Neural progenitor cell (in vitro differentiated cells): ENCODE data around the gene FNDC11. TPM values are rescaled to one million over a fixed set of nuclear protein-coding genes. Genes with fewer than 3 reads are reported as not detected.

Experiments
- DNase-seq: peaks from one replicate; pipeline ENCODE4 v3.0.0-alpha.2; 2016; ENCODE audit warnings: low spot score
- H2AFZ ChIP-seq: fragments of 200-600 bp; sonication (generic); replicated peaks from 2 replicates; pipeline ENCODE4 v1.6.1; 2016; ENCODE audit warnings: antibody characterized with exemption
- H3F3A ChIP-seq: fragments of 200-600 bp; sonication (generic); 2 replicates; pipeline ENCODE4 v1.6.1; 2016; ENCODE audit warnings: antibody characterized with exemption, low read depth
- H3K27ac ChIP-seq: fragments of 200-600 bp; sonication (generic); 2 replicates; pipeline ENCODE4 v1.5.1; 2016; ENCODE audit warnings: mild to moderate bottlenecking
- H3K27me3 ChIP-seq: fragments of 200-600 bp; sonication (generic); 2 replicates; pipeline ENCODE4 v1.6.1; 2016; ENCODE audit warnings: mild to moderate bottlenecking, moderate library complexity
- H3K36me3 ChIP-seq: fragments of 200-600 bp; sonication (generic); 2 replicates; pipeline ENCODE4 v1.5.1; 2016
- H3K4me1 ChIP-seq: fragments of 200-600 bp; sonication (generic); 2 replicates; pipeline ENCODE4 v1.6.1; 2016; ENCODE audit warnings: mixed run types
- H3K4me2 ChIP-seq: fragments of 200-600 bp; sonication (generic); 2 replicates; pipeline ENCODE4 v1.6.1; 2016
- H3K4me3 ChIP-seq: fragments of 200-600 bp; sonication (generic); 2 replicates; pipeline ENCODE4 v1.5.1; 2016
- H3K79me2 ChIP-seq: fragments of 200-600 bp; sonication (generic); 2 replicates; pipeline ENCODE4 v1.6.1; 2016; ENCODE audit warnings: low read depth
- H3K9ac ChIP-seq: fragments of 200-600 bp; sonication (generic); 2 replicates; pipeline ENCODE4 v1.6.1; 2016
- H3K9me3 ChIP-seq: fragments of 200-600 bp; sonication (generic); 2 replicates; pipeline ENCODE4 v1.5.1; 2016; ENCODE audit warnings: low read depth
- H4K20me1 ChIP-seq: fragments of 200-600 bp; sonication (generic); 2 replicates; pipeline ENCODE4 v1.6.1; 2016; ENCODE audit warnings: low read depth
- H3K27ac Mint-ChIP-seq: 3 replicates; pipeline ENCODE4 v1.8.0; 2021; ENCODE audit warnings: mixed read lengths
- H3K27me3 Mint-ChIP-seq: 2 replicates; pipeline ENCODE4 v1.8.0; 2022; ENCODE audit warnings: low read depth, mild to moderate bottlenecking, inconsistent platforms, moderate library complexity, mixed read lengths; ENCODE audit not compliant: insufficient read depth
- H3K36me3 Mint-ChIP-seq: 3 replicates; pipeline ENCODE4 v1.8.0; 2021; ENCODE audit warnings: mixed read lengths
- H3K4me1 Mint-ChIP-seq: 3 replicates; pipeline ENCODE4 v1.8.0; 2021; ENCODE audit warnings: mixed read lengths
- H3K4me3 Mint-ChIP-seq: 3 replicates; pipeline ENCODE4 v1.8.0; 2021; ENCODE audit warnings: mild to moderate bottlenecking, moderate library complexity, mixed read lengths
- H3K9me3 Mint-ChIP-seq: 3 replicates; pipeline ENCODE4 v1.8.0; 2020; ENCODE audit warnings: mixed read lengths
- EZH2 ChIP-seq: fragments of 200-600 bp; sonication (generic); IDR thresholded peaks from 2 replicates; pipeline ENCODE4 v1.6.1; 2017; ENCODE audit warnings: antibody characterized with exemption, mild to moderate bottlenecking, moderate library complexity
- EZH2phosphoT487 ChIP-seq: fragments of 200-600 bp; sonication (generic); IDR thresholded peaks from 2 replicates; pipeline ENCODE4 v1.6.1; 2017; ENCODE audit warnings: antibody characterized with exemption
- total RNA-seq: library from RNA; depleted of rRNA; stranded (reverse); fragments of >200 nt; gene quantifications from 2 replicates; pipeline ENCODE4 v1.2.3, GENCODE V29; 2015; ENCODE audit warnings: low replicate concordance
- TF ChIP-seq, protein P1 (sequence below): fragments of 200-600 bp; sonication (generic); IDR thresholded peaks from 2 replicates; pipeline ENCODE4 v1.5.1; 2017; ENCODE audit warnings: antibody characterized with exemption, mild to moderate bottlenecking

FNDC11 gene
- total RNA-seq, 1 donor from 2014 or later: 0.39 TPM

DNA sequence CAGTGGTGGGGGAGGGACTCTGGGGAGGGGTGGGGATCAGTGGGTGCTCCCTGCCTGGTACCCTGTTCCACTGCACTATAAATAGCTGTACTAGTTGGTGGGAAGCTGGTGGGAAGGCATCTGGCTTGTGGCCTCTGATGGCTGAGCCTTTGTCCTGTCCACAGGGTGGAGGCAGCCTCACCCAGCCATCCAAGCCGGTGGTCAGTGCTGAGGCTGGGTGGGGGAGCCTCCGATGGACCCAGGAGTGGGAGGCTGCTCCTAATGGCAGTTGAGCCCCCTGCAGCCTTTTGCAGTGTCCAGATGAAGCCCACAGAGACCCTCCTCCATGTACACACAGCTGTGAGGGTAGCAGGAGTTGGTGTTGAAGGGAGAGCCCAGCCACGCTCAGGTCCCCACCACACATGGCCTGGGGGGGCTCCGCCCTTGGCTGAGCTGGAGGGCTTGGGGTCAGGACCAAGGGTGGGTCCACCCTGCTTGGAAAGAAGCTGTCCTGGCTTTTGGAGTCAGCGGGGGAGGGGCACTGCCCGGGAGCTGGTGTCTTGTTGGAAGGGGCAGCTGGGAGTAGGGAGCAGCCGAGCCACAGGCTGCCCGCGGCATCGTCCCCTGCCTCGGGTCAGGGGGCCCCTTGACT is 30.9 kb upstream of the FNDC11 start:
- H4K20me1 ChIP-seq: peaks cover 36% of the 10 kb centered on the region
- no peaks in the 10 kb centered on the region for H3K9me3 ChIP-seq
- H3K9ac ChIP-seq: no peak overlapping the region
- H3K4me1 ChIP-seq: peaks cover 19% of the 10 kb centered on the region
- Mint-ChIP-seq H3K9me3 (no peaks in the 10 kb centered on the region), H3K4me1 (peaks cover 11% of the 10 kb centered on the region), H3K27me3 (peaks cover 8% of the 10 kb centered on the region), H3K27ac (no peak overlapping the region), H3K4me3 (peak overlapping the region; percentile 79), H3K36me3 (peaks cover 11% of the 10 kb centered on the region)
- TF ChIP-seq EZH2: no peak
- TF ChIP-seq, protein P1, sequence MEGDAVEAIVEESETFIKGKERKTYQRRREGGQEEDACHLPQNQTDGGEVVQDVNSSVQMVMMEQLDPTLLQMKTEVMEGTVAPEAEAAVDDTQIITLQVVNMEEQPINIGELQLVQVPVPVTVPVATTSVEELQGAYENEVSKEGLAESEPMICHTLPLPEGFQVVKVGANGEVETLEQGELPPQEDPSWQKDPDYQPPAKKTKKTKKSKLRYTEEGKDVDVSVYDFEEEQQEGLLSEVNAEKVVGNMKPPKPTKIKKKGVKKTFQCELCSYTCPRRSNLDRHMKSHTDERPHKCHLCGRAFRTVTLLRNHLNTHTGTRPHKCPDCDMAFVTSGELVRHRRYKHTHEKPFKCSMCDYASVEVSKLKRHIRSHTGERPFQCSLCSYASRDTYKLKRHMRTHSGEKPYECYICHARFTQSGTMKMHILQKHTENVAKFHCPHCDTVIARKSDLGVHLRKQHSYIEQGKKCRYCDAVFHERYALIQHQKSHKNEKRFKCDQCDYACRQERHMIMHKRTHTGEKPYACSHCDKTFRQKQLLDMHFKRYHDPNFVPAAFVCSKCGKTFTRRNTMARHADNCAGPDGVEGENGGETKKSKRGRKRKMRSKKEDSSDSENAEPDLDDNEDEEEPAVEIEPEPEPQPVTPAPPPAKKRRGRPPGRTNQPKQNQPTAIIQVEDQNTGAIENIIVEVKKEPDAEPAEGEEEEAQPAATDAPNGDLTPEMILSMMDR: no peak
- no peak for TF ChIP-seq EZH2phosphoT487
- peaks cover 38% of the 10 kb centered on the region for H3F3A ChIP-seq
- no peaks in the 10 kb centered on the region for H3K36me3 ChIP-seq
- no peak overlapping the region for H2AFZ ChIP-seq
- H3K79me2 ChIP-seq: peaks cover 23% of the 10 kb centered on the region
- no peak overlapping the region for H3K27ac ChIP-seq
- H3K27me3 ChIP-seq: peaks cover 18% of the 10 kb centered on the region
- peak; percentile 1 for DNase-seq
- H3K4me3 ChIP-seq: no peak overlapping the region
- H3K4me2 ChIP-seq: no peak overlapping the region

DNA sequence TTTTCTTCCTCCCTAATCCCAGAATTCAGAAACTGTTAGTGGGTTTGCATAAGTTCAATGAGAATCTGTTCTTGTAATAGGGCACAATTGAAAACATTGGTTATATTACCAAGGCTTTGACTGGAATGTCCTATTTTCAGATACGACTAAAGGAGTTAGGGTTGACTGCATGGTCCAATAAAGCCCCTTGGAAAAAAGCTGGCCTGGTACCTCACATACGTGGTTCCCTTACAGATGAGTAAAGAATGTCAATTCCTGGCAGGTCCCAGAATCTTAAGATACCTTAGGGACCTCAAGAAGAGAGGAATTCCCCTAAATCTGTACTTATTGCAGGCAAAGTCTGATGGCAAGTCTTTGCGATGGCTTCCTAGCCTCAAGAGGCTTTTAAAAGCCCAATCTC is 28.8 kb upstream of the FNDC11 start:
- Histone ChIP-seq H3K4me2 (no peak overlapping the region), H3K4me1 (peaks cover 11% of the 10 kb centered on the region), H3K4me3 (no peak overlapping the region), H3K36me3 (no peaks in the 10 kb centered on the region), H3K27me3 (no peaks in the 10 kb centered on the region), H3K79me2 (peaks cover 23% of the 10 kb centered on the region), H3K27ac (no peak overlapping the region), H3F3A (peaks cover 29% of the 10 kb centered on the region), H4K20me1 (peaks cover 29% of the 10 kb centered on the region), H2AFZ (no peak overlapping the region), H3K9me3 (no peaks in the 10 kb centered on the region), H3K9ac (no peak overlapping the region)
- Mint-ChIP-seq H3K9me3 (no peaks in the 10 kb centered on the region), H3K36me3 (peaks cover 9% of the 10 kb centered on the region), H3K4me1 (peaks cover 7% of the 10 kb centered on the region), H3K27me3 (peaks cover 9% of the 10 kb centered on the region), H3K27ac (no peak overlapping the region), H3K4me3 (no peak overlapping the region)
- no peak for DNase-seq
- TF ChIP-seq EZH2 (no peak), EZH2phosphoT487 (no peak)
- TF ChIP-seq, protein P1: no peak

DNA sequence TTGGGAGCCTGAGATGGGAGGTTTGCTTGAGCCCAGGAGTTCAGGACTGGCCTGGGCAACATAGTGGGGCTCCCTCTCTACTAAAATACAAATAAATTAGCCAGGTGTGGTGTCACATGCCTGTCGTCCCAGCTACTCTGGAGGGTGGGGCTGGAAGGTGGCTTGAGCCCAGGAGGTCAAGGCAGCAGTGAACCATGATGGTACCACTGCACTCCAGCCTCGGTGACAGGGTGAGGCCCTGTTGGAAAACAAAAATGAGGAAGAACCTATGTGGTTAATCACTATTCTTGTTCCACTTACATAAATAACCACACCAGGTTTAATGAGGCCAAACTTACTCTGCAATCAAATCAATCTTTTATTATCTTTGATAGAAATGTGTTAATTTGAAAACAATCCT is 28.0 kb upstream of the FNDC11 start:
- H3K4me1 ChIP-seq: peaks cover 11% of the 10 kb centered on the region
- H3K27ac ChIP-seq: no peak overlapping the region
- H3K9me3 ChIP-seq: no peaks in the 10 kb centered on the region
- H3K27me3 ChIP-seq: no peaks in the 10 kb centered on the region
- H3K27me3 Mint-ChIP-seq: peaks cover 9% of the 10 kb centered on the region
- TF ChIP-seq EZH2 (no peak), EZH2phosphoT487 (no peak)
- TF ChIP-seq, protein P1: no peak
- H3K79me2 ChIP-seq: peaks cover 22% of the 10 kb centered on the region
- no peak overlapping the region for H3K9ac ChIP-seq
- H4K20me1 ChIP-seq: peaks cover 29% of the 10 kb centered on the region
- H3K4me2 ChIP-seq: no peak overlapping the region
- H3K4me3 Mint-ChIP-seq: no peak overlapping the region
- H3K36me3 Mint-ChIP-seq: peaks cover 9% of the 10 kb centered on the region
- no peaks in the 10 kb centered on the region for H3K9me3 Mint-ChIP-seq
- no peak for DNase-seq
- H2AFZ ChIP-seq: no peak overlapping the region
- H3K27ac Mint-ChIP-seq: no peak overlapping the region
- no peak overlapping the region for H3K4me3 ChIP-seq
- peaks cover 26% of the 10 kb centered on the region for H3F3A ChIP-seq
- peaks cover 7% of the 10 kb centered on the region for H3K4me1 Mint-ChIP-seq
- no peaks in the 10 kb centered on the region for H3K36me3 ChIP-seq
